ENCODE measurements around the gene PPP1R9A.

The PPP1R9A gene

DNA sequence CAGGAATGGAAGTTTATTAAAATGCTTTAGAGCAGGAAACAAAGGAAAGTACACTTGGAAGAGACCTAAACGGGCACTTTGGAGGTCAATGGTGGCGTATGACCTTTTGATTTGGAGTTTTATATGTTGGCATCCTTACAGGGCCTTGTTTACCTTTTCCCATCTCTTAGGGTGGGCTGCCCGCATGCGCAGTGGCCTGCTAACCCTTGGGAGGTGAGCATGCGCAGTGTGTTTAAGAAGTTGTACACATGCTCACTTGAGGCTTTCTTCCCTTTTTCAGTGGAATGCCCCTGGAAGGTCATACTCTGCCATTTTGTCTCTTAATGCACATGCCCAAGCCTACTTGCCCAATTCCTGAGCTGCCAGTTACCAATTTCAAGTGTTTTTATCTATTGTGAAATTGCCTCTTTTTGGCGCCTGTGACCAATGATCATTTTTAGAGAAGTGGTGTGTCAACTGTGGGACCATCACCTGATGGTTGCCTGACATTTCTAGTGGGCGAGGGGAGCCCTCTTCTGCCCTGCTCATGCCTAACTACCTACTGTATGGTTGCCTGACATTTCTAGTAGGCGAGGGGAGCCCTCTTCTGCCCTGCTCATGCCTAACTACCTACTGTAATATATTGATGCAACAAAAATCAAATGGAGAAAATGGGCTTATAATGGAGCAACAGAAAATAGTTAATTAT lies 138.0 kb downstream of the PPP1R9A start:
- peak; percentile 32 for DNase-seq

DNA sequence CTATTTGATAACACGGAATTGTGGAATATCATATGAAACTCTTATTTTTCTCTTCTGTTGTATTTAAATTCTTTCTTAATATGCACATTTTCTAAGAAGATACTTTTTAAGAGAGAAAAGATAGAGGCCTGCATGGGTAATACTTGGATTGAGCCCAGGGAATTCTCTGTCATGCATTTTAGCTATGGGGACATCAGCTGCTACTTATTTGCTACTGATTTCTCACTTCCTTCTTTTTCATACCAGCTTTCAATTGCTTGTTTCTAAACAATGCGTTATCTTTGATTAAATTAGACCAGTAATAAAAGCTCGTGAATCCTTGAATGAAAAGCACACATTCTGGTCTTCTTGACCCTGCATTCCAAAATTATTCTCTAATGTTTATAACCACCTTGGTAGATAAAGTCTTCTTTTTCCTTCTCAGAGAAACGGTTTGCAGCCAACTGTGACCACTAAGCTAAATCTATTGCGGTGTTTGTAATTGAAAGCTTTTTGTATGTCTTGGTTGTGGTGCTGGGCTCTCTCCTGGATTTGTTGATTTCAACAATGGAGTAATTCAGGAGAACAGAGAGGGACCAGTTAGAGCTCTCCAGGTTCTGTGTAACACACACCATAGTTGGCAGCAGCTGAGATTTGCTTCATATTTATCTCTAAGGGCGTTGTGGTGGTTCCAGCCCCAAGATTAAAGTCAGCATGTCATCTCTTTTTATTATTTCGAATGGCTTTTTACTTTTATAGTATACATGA lies 139.3 kb downstream of the PPP1R9A start:
- DNase-seq: peak; percentile 67

DNA sequence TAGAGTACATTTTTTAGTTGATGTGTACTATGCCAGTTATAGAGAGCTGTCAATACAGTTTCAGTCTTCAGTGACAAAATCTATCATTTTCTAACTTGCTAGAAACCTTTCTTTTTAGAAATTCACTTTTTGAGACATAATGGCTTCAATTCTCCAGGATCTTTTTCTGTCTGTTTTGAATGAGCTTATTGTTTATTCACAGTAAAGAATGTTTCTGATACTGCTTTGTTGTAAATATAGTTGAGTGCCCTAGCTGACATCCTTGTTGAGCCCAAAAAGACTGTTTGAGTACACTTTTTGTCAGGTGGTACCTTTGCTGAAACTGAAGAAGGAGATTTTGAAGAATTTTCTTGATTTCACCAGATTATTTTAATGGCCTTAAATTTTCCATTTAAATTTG lies 139.9 kb downstream of the PPP1R9A start:
- DNase-seq: peak; percentile 59

DNA sequence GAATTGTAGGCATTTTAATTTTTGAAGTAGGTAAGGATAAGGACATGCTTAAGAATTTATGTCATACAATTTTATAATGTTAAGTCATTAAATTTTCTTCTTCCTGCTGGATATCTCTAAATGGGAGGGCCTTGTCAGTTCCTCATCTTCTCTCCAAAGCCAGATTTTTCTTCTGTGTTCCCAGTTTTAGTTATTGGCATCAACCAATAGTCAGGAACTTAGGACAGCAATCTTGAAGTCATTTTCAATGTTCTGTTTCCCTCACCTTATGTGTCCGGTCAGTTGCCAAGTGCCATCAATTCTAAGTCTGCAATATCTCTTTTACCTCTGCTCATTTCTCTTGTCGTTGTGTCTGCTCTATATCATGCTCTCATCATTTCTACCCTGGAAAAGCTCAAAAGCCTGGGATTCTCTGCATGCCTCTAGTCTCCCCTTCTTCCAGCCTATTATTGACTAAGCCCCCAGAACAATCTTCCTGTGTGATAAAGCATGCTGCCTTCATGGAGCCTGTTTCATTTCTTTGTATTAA lies 145.2 kb downstream of the PPP1R9A start:
- no peak for DNase-seq

DNA sequence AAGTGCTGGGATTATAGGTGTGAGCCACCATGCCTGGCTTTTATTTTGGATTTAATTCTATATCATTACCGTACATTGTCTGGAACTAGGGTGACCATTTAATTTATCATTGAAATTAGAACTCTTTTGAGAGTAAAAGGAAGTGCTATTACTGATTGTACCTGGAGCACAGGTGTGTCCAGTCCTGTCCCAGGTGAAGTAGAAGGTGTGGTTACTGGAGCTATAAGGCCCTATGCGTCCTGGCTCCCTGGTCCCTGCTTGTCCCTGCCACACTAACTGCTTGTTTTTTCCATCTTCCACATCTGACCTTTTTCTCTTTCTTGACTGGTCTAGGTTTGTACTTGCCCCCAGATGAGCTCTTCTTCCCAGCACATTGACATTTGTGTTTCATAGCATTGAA lies 147.0 kb downstream of the PPP1R9A start:
- DNase-seq: no peak

DNA sequence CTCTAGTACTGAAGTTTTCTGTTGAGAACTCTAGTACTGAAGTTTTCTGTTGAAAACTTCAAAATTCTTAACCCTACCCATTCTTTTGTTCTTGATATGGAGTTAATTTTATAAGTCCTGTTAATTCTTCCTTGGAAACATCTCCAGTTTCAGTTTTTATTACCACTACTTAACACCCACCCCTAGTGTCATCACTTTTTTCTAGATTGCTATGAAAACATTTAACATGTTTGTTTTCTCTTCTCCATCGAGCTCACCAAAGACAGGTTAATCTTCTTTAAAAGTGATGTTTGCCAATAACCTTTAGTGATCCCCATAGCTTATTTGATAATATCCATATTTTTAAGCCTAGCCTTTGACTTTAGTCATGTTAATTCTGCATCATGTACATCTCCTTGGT lies 147.9 kb downstream of the PPP1R9A start:
- DNase-seq: no peak

DNA sequence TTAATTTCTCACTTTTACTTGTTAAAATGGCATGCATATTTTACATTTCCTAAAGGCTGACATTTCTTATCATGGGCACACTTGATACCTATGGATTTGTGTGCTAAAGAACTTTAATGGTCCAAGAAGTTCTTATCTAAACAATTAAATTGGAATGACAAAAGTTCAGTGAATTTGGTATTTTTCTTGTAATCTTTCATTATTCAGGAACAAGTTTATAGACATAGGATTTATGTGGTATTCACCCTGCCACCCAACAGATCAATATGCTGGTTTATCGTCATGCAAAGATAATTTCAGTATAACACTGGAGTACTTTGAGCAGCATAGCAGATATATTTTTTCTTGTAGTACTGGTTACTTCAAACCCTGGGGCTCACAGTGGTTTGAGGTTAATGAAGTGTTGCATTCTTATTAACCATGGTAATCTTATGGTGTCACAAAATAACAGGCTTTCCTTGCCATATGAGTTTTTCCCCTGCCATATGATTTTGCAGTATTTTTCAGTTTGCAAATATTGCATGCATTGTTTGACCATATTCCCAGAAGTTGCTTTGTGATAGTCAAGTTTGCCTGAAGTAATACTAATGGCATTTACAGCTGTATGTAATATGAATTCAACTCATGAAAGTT lies 148.8 kb downstream of the PPP1R9A start:
- no peak for DNase-seq

DNA sequence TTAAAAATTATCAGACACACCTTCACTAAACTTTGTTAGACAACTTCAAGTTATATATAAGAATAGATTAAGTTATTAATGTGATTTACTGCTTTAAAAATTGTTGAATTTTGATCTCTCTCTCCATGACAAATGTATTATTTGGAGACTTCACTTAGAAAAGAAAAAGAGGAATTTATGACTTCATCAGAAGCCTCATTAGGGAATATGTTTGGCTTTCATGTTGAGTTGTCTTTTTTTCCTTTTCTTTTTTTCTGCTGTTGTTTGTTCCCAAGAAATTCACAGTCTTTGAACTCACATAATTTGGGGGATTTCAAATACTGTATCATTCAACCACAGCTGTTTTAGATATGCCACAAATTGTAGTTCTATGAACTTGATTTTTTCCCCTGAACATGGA lies 149.5 kb downstream of the PPP1R9A start:
- DNase-seq: no peak

DNA sequence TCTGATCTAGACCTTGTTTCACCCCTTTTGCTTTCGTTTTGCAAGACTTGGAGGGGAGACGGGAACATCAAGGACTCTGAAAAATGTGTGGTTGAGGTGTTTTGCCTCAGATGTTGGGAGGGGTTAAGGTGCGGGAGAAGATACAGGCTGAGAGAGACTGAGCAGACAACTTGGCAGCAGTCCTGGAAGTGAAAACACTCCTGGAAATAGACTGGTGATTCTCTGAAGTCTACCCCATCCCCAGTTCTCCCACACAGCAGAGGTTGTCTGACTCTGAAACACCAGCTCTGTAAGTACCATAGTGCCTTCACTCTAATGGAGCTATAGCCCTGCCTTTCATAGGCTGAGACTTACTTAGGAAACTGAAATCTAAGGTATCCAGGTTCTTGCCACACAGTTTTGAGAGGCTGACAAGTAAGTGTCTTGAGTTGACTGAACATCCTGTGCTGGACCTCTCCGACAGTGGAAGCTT lies 152.5 kb downstream of the PPP1R9A start:
- no peak for DNase-seq

DNA sequence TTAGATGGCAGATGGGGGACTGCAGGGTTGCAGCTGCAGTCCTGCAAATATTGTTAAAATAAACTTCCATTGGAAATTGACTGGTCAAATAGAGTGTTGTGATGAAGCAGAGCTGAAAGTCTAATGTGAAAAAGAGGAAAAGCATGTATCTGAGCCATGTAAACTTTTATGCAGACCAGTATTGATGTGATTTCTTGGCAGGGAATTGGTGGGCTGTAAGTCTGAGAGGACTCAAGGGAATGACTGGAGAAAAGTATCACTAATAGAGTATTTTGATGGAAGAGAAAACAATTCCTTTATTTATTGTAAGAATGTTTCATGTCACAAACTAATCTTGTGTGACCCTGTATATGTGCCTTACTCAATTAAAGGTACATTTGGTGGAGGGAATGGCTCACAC lies 155.5 kb downstream of the PPP1R9A start:
- no peak for DNase-seq

DNA sequence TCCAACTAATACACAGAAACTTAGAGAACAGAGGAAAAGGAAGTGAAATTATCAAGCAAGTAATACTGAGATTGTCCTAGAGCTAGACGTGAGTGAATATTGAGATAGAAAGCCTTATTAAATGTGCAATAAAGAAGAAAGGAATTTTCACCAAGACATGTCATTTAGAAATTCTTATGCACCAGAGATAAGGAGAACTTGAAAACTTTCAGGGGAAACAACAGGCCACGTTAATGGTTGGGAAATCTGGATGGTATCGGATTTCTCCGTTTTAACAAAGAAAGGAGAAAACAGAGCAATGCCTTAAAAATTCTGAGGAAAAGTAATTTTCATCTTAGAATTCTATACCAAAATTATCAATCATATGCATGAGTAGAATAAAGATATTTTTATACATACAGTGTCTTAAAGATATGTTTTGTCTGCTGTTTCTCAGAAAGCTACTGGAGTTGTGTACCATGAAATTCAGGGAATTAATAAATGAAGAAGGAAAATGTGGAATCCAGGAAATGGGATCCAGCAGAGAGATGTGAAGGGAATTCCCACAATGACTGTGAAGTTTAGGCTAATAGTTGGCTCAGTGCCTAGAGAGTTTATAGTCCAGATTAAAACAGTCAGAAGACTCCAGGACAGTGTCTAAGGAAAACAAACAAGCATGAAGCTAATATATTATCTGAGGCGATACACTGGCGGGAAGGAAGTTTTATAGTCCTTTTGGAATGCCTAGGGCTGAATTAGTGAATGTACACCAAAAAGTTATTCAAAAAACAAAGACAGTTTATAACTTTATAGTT lies 159.5 kb downstream of the PPP1R9A start:
- DNase-seq: no peak

DNA sequence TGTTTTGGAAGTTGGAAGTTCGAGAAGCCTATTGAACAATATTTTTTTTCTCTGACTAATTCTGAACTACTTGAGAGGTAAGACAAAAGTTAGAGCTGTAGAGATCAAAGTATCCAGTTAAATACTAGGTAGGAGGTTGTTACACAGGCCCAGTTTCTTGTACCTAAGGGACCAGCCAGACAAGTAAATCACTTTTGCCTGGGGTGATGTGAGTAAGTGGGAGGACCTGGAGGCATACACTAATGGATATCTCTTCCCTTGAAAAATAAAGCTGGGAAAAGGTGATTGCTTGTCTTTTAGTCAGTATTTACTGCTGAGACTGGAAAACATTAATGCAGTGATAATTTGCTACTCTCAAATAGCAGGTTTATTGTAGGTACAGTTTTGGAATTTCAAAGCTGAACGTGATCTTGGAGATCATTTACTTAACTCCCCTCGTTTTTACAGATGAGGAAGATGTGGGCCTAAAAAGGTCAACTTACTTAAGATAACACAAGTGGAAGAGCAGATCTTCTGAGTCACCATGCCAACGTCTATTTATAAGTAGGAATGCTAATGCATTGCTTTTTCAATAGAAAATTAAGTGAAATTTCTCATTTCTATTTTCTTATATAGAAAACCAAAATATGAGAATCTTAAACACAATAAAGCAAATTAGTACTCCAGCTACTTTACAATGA lies 181.3 kb downstream of the PPP1R9A start:
- no peak for DNase-seq

DNA sequence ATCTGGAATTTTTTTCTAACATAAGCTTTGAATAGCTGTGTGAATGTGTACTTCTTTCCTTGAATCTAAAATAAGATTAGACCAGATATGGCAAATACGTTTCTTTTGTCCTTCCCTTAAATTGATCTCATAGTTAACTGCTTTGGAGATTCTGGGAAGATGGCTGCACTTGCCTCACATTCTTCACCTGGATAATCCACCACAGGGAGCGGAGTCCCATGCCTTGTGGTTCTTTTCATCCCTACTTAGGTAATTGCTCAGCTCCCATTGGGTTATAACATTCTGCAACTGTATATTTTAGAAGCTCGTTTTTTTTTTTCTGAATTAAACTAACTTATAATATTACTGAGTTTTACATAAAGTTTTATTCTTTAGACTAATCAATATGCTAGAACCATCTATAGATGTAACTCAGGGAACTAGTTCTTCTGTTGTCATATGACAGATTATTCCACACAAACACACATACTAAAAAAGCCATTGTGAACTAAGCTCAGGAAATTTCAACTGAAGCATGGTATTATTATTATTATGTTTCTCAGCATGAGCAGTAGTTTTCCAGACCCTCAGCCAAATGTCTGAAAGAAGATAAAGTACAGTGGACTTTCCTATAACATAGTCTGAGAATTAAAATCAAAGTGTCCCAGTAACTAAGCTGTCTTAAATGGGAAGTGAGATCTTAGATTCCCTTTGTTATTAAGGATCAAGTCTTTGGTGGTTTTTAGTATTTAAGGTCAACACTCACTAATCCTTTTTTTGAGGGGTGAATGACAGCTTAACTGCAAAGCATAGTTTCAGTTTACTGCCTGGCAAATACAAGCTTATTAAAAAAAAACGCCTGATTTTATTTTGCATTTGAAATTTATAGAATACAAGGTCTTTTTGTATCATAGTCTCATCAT lies 182.3 kb downstream of the PPP1R9A start:
- no peak for DNase-seq

DNA sequence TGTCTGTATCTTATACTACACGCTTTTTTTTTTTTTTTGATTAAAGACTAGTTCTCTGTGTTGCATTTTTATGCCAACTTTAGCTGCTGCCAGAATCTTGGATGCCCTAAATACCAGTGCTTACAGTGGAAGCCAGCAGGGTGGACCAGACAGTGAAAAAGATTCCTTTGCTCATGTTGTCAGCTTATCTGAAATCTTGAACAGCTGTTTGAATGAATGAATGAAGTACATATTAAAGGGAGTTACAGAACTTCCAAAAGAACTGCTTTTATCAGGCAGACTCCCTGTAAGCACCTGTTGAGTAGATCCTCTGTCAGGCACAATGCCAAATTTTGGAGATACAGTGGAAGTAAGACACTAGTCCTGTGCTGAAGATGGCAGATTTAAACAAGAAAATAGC lies 184.9 kb downstream of the PPP1R9A start:
- no peak for DNase-seq

DNA sequence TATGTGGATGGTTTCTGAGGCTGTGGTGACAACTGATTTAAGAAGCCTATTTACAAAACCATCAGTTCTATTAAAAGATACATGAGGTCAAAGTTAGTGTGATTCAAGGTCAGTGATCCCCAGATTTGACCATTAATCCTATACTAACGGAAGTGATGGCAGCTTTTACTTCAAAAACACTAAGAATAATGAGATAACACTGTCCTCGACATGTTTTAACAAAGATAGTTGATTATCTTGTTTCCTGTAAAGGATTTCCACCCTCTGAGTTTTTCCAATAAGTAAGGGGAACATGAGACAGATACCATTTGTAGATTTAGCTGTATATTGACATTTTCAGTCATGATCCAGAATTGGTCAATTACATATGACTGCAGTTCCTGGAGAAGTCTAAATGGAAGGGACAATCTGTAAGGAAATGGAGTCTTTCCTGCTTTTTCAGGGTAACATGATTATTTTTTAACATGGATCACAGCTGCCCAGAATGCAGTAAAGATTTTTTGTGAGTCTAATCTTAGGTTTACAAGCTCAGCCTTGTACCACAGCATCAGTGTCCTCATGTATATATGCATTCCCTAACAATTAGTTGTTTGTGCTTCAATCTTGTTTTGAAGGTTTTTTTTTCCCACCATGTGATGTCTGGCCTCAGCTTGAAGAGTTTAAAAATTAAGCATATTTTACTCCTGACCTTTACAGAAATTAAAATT lies 188.0 kb downstream of the PPP1R9A start:
- DNase-seq: peak; percentile 66

DNA sequence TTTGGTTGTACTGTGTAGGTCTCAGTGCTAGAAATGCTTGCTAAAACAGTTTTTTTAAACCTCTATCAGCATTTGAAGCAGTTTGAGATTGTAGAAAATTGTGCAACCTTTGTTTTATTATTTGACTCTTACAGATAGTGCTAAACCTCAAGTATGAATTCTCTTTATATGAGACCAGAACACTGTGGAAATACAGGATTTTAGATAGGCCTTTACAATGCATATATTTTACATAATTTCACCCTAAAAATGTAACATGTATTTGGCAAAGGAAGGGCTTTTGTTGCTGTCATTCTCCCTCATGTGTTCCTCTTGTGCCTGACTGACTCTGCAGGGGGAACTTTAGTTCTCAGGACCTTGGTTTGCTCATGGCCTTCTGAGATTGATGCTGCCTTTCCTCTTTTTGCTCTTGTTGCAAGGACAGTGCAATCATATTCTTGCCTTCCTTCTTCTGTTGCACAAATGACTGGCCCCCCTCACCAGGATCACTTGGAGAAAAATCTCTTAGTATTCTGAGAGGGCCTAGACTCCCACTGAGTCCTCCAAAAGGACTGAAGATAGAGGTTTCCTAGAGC lies 188.7 kb downstream of the PPP1R9A start:
- DNase-seq: peak; percentile 51

DNA sequence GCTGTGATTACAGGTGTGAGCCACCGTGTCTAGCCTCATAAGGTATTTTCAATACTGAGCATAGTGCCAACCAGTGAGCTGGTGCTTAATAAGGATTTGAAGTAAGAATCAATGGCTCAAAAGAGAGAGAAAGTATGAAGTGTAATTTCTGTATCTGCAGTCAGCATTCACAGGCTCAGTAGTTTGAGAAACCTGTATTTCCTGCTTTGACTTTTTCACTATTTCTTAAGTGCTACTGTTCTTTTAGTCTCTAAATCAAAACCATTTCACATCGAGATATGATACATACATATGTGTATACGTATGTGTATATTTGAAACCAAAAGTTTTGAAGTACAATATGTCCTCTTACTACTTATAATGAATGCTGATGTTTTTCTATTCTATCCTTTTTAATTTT lies 189.9 kb downstream of the PPP1R9A start:
- DNase-seq: no peak

DNA sequence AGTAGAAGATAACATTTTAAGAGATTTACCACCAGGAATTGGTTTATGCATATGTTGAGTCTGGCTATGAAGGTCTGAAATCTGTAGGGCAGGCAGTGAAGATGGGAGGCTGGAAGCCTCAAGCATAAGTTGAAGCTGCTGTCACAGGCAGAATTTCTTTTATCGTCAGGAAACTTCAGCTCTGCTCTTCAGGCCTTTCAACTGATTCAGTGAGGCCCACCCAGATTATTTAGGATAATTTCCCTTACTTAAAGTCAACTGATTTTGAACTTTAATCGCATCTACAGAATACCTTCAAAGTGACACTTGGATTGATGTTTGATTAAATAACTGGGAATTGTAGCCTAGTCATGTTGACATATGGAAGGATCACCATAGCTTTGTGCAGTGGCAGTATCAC lies 190.5 kb downstream of the PPP1R9A start:
- DNase-seq: no peak

DNA sequence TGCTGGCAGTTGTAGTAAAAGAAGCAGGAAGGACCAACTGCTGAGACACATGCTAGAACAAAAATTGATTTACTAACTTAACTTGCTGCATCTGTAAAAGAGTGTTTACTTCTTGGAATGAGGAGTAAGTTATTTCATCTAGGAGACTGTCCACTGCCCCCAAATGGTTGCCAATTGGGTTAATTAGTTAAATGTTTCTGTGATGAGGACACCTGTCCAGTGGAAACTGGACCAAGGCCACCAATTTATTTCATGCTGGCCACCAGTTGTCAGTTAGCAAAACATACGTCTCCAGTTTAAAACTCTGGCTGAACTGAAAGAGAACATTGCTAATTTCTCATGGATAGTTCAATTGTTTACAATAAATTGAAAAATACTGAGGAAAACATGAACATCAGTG lies 191.7 kb downstream of the PPP1R9A start:
- DNase-seq: no peak

DNA sequence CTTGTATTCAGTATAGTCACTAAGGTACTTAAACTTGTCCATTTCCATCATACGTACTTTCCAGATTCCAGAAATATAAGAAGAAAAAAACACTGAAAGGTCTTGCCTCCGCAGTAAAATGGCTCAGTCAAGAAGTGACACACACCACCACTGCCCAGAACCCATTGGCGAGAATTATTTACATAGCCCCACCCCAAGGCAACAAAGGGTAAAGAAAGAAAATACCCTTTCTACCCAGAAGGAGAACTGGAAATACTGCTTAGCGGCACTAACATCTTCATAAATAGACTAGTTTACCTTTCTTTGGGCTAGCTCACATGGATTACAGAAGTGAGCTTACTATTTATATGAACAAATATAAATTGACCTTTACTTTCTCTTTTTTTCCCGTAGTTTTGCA lies 194.0 kb downstream of the PPP1R9A start:
- no peak for DNase-seq

Data from midbrain (tissue), 1 donor.